Progenitor cell of endocrine pancreas (in vitro differentiated cells): ENCODE data around the gene SH3D19. TPM values are rescaled to one million over a fixed set of nuclear protein-coding genes. Genes with fewer than 3 reads are reported as not detected.

ENCODE experiments used
- DNase-seq: peaks from one replicate; pipeline ENCODE4 v3.0.0; 2021; ENCODE audit warnings: low spot score; ENCODE audit not compliant: unreplicated experiment
- H3K27ac Mint-ChIP-seq: 2 replicates; pipeline ENCODE4 v1.8.0; 2021; ENCODE audit warnings: mild to moderate bottlenecking, moderate library complexity, mixed read lengths
- H3K27me3 Mint-ChIP-seq: 2 replicates; pipeline ENCODE4 v1.8.0; 2021; ENCODE audit warnings: mixed read lengths
- H3K36me3 Mint-ChIP-seq: 2 replicates; pipeline ENCODE4 v1.8.0; 2022; ENCODE audit warnings: mixed read lengths; ENCODE audit not compliant: insufficient read depth
- H3K4me1 Mint-ChIP-seq: 2 replicates; pipeline ENCODE4 v1.8.0; 2021; ENCODE audit warnings: low read depth, mixed read lengths
- H3K4me3 Mint-ChIP-seq: 2 replicates; pipeline ENCODE4 v1.8.0; 2021; ENCODE audit warnings: low read depth, mild to moderate bottlenecking, moderate library complexity, mixed read lengths
- H3K9me3 Mint-ChIP-seq: 2 replicates; pipeline ENCODE4 v1.8.0; 2021; ENCODE audit warnings: low read depth, mixed read lengths
- total RNA-seq: library from RNA; stranded (reverse); gene quantifications from 2 replicates; pipeline ENCODE4 v1.2.1, GENCODE V29; 2021
- TF ChIP-seq, protein P1 (sequence below): fragments of 200-600 bp; sonication (generic); IDR thresholded peaks from one replicate; pipeline ENCODE4 v1.5.0; 2021; ENCODE audit warnings: antibody characterized with exemption, mild to moderate bottlenecking; ENCODE audit not compliant: unreplicated experiment

The SH3D19 gene
- total RNA-seq, 1 donor from 2014 or later = 35.5 TPM

DNA sequence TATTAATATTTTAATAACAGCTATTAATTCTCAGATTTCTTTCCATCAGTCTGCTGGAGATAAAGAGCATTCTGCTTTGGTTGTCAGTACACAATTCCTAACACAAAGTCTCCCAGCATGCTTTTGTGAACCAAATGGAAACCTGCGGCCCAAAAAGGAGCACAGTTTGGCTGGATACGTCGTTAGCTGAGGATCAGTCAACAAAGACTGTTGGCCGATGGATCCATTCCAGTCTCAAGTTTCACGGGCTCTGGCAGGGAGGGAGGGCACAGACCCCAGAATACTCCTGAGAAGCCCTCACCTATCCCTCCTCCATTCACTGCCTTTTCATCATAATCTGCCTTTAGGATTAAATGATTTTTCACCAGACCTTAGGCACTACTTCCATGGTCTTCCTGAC is 74.7 kb downstream of the SH3D19 start:
- peaks cover under 1% of the 10 kb centered on the region for H3K36me3 Mint-ChIP-seq

GRCh38 chr4:151248519-151248918 is 76.9 kb downstream of the SH3D19 start:
- Mint-ChIP-seq H3K27me3 (no peaks in the 10 kb centered on the region), H3K9me3 (no peaks in the 10 kb centered on the region), H3K4me1 (peaks cover 12% of the 10 kb centered on the region), H3K27ac (no peak overlapping the region), H3K36me3 (no peaks in the 10 kb centered on the region), H3K4me3 (no peak overlapping the region)
- DNase-seq = no peak
- TF ChIP-seq, protein P1, sequence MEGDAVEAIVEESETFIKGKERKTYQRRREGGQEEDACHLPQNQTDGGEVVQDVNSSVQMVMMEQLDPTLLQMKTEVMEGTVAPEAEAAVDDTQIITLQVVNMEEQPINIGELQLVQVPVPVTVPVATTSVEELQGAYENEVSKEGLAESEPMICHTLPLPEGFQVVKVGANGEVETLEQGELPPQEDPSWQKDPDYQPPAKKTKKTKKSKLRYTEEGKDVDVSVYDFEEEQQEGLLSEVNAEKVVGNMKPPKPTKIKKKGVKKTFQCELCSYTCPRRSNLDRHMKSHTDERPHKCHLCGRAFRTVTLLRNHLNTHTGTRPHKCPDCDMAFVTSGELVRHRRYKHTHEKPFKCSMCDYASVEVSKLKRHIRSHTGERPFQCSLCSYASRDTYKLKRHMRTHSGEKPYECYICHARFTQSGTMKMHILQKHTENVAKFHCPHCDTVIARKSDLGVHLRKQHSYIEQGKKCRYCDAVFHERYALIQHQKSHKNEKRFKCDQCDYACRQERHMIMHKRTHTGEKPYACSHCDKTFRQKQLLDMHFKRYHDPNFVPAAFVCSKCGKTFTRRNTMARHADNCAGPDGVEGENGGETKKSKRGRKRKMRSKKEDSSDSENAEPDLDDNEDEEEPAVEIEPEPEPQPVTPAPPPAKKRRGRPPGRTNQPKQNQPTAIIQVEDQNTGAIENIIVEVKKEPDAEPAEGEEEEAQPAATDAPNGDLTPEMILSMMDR = no peak

More for the DNA sequence above, 74.7 kb downstream of the SH3D19 start:
- Mint-ChIP-seq H3K27me3 (no peaks in the 10 kb centered on the region), H3K27ac (peak overlapping the region; percentile 65), H3K9me3 (no peaks in the 10 kb centered on the region), H3K4me3 (no peak overlapping the region), H3K4me1 (peaks cover 12% of the 10 kb centered on the region)
- DNase-seq = no peak
- TF ChIP-seq, protein P1 = no peak

DNA sequence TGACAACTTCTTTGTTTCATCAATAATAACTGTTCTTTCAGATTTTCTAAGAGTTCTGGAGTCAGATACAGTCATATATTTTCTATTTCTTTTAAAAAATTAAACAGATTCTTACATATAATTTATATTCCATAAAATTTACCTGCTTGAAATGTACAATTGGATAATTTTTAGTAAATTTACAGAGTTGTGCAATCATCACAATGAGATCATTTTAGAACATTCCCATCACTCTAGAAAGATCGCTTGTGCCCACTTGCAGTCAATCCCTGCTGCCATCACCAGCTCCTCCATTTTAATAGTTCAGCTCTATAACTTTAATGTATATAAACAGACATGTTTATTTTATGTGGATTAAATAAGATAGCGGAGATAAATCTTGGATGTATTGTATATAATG is 78.0 kb downstream of the SH3D19 start:
- TF ChIP-seq, protein P1 = no peak
- no peaks in the 10 kb centered on the region for H3K9me3 Mint-ChIP-seq
- no peaks in the 10 kb centered on the region for H3K27me3 Mint-ChIP-seq
- no peak overlapping the region for H3K4me3 Mint-ChIP-seq
- peaks cover 12% of the 10 kb centered on the region for H3K4me1 Mint-ChIP-seq
- DNase-seq = no peak
- no peak overlapping the region for H3K27ac Mint-ChIP-seq
- no peaks in the 10 kb centered on the region for H3K36me3 Mint-ChIP-seq

DNA sequence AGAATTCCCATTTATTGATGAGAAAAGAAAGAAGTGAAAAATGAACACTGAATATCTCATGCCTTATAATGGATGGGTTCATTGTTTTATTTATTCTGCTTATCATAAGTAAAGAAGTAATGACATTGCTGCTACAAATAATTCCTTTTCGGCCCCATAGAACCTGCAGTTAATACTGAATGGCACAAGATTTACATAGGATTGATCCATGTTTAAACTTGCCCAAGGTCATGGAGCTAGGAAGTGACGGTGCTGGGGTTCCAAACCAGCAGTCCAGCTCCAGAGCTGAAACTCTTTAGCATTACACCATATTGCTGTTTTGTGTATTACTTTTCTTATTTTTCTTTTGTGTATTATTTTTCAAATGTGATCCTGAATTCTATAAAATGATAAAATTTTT is 78.7 kb downstream of the SH3D19 start:
- DNase-seq = no peak
- Mint-ChIP-seq H3K9me3 (no peaks in the 10 kb centered on the region), H3K4me1 (peaks cover 12% of the 10 kb centered on the region), H3K4me3 (no peak overlapping the region), H3K27me3 (no peaks in the 10 kb centered on the region), H3K36me3 (no peaks in the 10 kb centered on the region), H3K27ac (no peak overlapping the region)
- TF ChIP-seq, protein P1 = no peak

GRCh38 chr4:151242305-151242704 is 83.1 kb downstream of the SH3D19 start:
- Mint-ChIP-seq H3K4me3 (no peak overlapping the region), H3K27ac (no peak overlapping the region), H3K27me3 (no peaks in the 10 kb centered on the region), H3K9me3 (no peaks in the 10 kb centered on the region), H3K4me1 (peaks cover 5% of the 10 kb centered on the region), H3K36me3 (no peaks in the 10 kb centered on the region)
- DNase-seq = no peak
- TF ChIP-seq, protein P1 = no peak
